Measurements from ENCODE around the gene NWD2. TPM values are rescaled to one million over a fixed set of nuclear protein-coding genes. Genes with fewer than 3 reads are reported as not detected.

NWD2 gene
- total RNA-seq, 1 experiment from 2014 or later: not detected

DNA sequence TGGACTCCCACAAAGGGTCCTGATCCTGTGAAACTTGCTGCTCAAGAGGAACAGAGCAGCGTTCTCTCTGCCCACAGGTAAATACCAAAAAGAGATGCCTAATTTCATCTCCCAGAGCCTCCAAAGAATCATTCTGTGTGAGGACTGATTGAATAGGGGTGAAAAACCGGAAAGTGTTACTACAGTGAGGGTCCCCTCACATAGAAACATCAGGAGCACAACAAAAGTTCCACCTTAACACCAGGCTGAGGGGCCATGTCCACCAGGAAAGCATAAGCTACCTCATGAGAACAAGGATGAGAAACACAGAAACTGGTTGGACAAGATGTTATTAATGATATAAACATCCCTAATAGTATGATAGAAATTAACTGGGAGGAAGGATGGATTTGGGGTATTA is 140.9 kb downstream of the NWD2 start:
- no peak overlapping the region for H2AFZ ChIP-seq (ENCODE audit: low read length)
- no peaks in the 10 kb centered on the region for H3K36me3 Mint-ChIP-seq (ENCODE audit: insufficient read depth in 1 of 3, low read depth in 3 of 3)
- H4K91ac ChIP-seq (ENCODE audit: insufficient read length, low read depth, low read length): no peak overlapping the region

More for the DNA sequence above, 140.9 kb downstream of the NWD2 start:
- Histone ChIP-seq H3K79me2 (ENCODE audit: insufficient read depth, low read length) (no peaks in the 10 kb centered on the region), H3K18ac (ENCODE audit: insufficient read length, low read depth, low read length) (no peak overlapping the region), H3K23ac (ENCODE audit: insufficient read length, low read depth, low read length) (no peak overlapping the region), H4K5ac (ENCODE audit: insufficient read length, low read depth, low read length) (no peak overlapping the region), H3K14ac (ENCODE audit: insufficient read depth, low read length) (no peak overlapping the region), H3K27ac (ENCODE audit: insufficient read length, low read depth, low read length) (no peak overlapping the region), H3K79me1 (ENCODE audit: insufficient read depth, low read depth, low read length, poor library complexity, severe bottlenecking) (no peaks in the 10 kb centered on the region), H3K9ac (ENCODE audit: extremely low read depth, insufficient read length, low read length) (no peak overlapping the region), H3K4ac (ENCODE audit: low read depth, low read length) (no peak overlapping the region), H2BK12ac (ENCODE audit: insufficient read length, low read depth, low read length) (no peak overlapping the region), H4K20me1 (ENCODE audit: control insufficient read depth, insufficient read depth, insufficient read length) (no peaks in the 10 kb centered on the region), H3K4me1 (ENCODE audit: insufficient read depth, low read length) (no peaks in the 10 kb centered on the region), H3K27me3 (ENCODE audit: insufficient read depth, low read length) (no peaks in the 10 kb centered on the region; the same call in 1 of the 2 replicates), H3K4me2 (ENCODE audit: insufficient read depth, insufficient read length, low read length) (no peak overlapping the region), H2AK5ac (ENCODE audit: insufficient read length, low read length) (no peak overlapping the region), H2BK20ac (ENCODE audit: low read depth, low read length, poor library complexity, severe bottlenecking) (no peak overlapping the region), H2BK15ac (ENCODE audit: low read depth, low read length) (no peak overlapping the region), H3K23me2 (ENCODE audit: insufficient read length, low read depth, low read length, poor library complexity, severe bottlenecking) (no peaks in the 10 kb centered on the region), H3T11ph (ENCODE audit: low read length) (no peak overlapping the region), H3K56ac (ENCODE audit: insufficient read length, low read depth, low read length) (no peak overlapping the region), H2BK120ac (ENCODE audit: low read depth, low read length, poor library complexity, severe bottlenecking) (no peak overlapping the region), H4K8ac (replicated peaks; ENCODE audit: insufficient read length, low read depth, low read length) (no peak overlapping the region), H2BK5ac (ENCODE audit: insufficient read length, low read length) (no peak overlapping the region), H3K9me3 (ENCODE audit: control insufficient read depth, low read depth, low read length) (no peaks in the 10 kb centered on the region)
- H3K9me3 Mint-ChIP-seq: no peaks in the 10 kb centered on the region; a peak in 2 of 5 replicates
- DNase-seq: no peak
- WGBS (ENCODE audit: extremely low coverage, insufficient read length, low lambda C conversion rate): no CpG with 5 or more reads among the region's 2 CpGs
- TF ChIP-seq CTCF (conservative IDR thresholded peaks at IDR 0.05): no peak
- 0 out of 2 replicates have a peak, but pooled peaks cover 3% of the 10 kb centered on the region for H3K27me3 Mint-ChIP-seq (ENCODE audit: low read depth)
- no peak overlapping the region for H3K4me3 Mint-ChIP-seq
- H3K27ac Mint-ChIP-seq: no peak overlapping the region
- peaks cover 19% of the 10 kb centered on the region in 2 experiments for H3K4me1 Mint-ChIP-seq

All from H9 (cell line).